Uterus (tissue), 2 donors: Measurements from ENCODE around the gene GPR146.

Experiments used
- CTCF ChIP-seq, 4 experiments: fragments of 200-600 bp in 2 of 4; fragments of 450-650 bp in 2 of 4; sonication (generic) in 2 of 4; IDR thresholded peaks; one replicate each; pipeline ENCODE4 v1.5.1; 2016 to 2019; ENCODE audit warnings: antibody characterized with exemption in 4 of 4, mild to moderate bottlenecking in 2 of 4, moderate library complexity in 1 of 4
- POLR2A ChIP-seq, 2 donors: fragments of 450-650 bp; IDR thresholded peaks; one replicate each; pipeline ENCODE4 v1.6.1; 2016; ENCODE audit warnings: antibody characterized with exemption in 2 of 2, mild to moderate bottlenecking in 1 of 2, moderate library complexity in 1 of 2

DNA sequence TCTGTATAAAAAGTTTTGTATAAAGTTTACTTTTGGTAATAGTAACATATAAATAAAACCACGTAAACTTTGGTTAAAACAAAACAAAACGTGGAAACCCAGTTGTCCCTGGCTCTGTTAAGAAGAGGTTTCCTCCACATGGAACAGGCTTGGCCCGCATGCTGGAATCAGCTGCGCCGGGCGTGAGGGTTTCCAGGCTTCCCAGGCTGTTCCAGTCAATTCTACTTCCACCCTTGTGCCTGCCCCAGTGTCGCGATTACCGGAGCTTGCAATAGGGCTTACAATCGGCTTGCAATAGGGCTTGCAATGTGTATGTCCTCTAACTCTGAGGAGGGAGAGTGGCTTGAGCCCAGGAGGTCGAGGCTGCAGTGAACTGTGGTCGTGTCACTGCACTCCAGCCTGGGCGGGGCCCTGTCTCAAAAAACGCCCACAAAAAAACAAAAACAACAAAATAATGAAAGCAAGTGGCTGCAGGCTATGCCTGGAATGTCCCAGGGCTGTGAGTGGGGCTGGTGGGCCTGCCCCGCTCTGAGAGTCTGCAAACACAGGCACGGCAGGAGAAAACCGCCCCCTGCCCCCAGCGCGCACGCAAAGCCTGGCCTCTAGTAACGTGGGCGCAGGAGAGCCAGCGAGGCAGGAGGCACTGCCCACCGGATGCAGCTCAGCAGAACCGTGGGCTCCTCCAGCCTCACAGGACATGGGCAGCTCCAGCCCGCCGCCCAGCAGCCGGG, 45.0 kb upstream of the GPR146 start:
- TF ChIP-seq CTCF (IDR thresholded peaks at IDR 0.05) (no peak), POLR2A (IDR thresholded peaks at IDR 0.05) (no peak)
